Activated CD8-positive, alpha-beta T cell treated with anti-CD3 and anti-CD28 coated beads for 36 hours (primary cell): ENCODE measurements around the gene CTDSPL. TPM values are rescaled to one million over a fixed set of nuclear protein-coding genes. Genes with fewer than 3 reads are reported as not detected.

Experiments
- ATAC-seq: fragments of 200-7000 bp; cut with Tn5 transposase; one replicate; pipeline ENCODE4 v1.10.0; 2021; ENCODE audit warnings: mild to moderate bottlenecking, moderate library complexity
- CTCF ChIA-PET: fragments of 350-600 bp; sonication (Branson Sonifier 250); formaldehyde crosslinking; loops from one replicate; lab custom pipeline; 2021; ENCODE audit warnings: antibody characterized with exemption; lab: Charles Lee
- POLR2A ChIA-PET: fragments of 350-600 bp; sonication (Branson Sonifier 250); formaldehyde crosslinking; loops from one replicate; lab custom pipeline; 2021; ENCODE audit warnings: antibody characterized with exemption; lab: Charles Lee
- DNase-seq: peaks from one replicate; pipeline ENCODE4 v3.0.0-alpha.2; 2020
- H3K27ac Mint-ChIP-seq: one replicate; pipeline ENCODE4 v1.8.0; 2021; ENCODE audit warnings: mild to moderate bottlenecking, mixed read lengths
- H3K27me3 Mint-ChIP-seq: one replicate; pipeline ENCODE4 v1.8.0; 2021; ENCODE audit warnings: mixed read lengths
- H3K36me3 Mint-ChIP-seq: one replicate; pipeline ENCODE4 v1.8.0; 2021; ENCODE audit warnings: low read depth, mixed read lengths
- H3K4me1 Mint-ChIP-seq: one replicate; pipeline ENCODE4 v1.8.0; 2021; ENCODE audit warnings: low read depth, mixed read lengths
- H3K4me3 Mint-ChIP-seq: one replicate; pipeline ENCODE4 v1.8.0; 2021; ENCODE audit warnings: mild to moderate bottlenecking, moderate library complexity, mixed read lengths
- H3K9me3 Mint-ChIP-seq: one replicate; pipeline ENCODE4 v1.8.0; 2021; ENCODE audit warnings: mixed read lengths
- intact Hi-C: fragments of 100-400 bp; cut with micrococcal nuclease; formaldehyde crosslinking; loops from one replicate; pipeline ENCODE4 v1.10.0; 2022
- total RNA-seq, 2 experiments: library from RNA; stranded (reverse); gene quantifications; one replicate each; pipeline ENCODE4 v1.2.3, GENCODE V29; 2021
- TF ChIP-seq, protein P1 (sequence below): fragments of 200-600 bp; IDR thresholded peaks from one replicate; pipeline ENCODE4 v1.8.0; 2022; ENCODE audit warnings: antibody characterized with exemption, mild to moderate bottlenecking

The CTDSPL gene
- total RNA-seq, 2 experiments from 2014 or later = 1.2 to 1.7 TPM

DNA sequence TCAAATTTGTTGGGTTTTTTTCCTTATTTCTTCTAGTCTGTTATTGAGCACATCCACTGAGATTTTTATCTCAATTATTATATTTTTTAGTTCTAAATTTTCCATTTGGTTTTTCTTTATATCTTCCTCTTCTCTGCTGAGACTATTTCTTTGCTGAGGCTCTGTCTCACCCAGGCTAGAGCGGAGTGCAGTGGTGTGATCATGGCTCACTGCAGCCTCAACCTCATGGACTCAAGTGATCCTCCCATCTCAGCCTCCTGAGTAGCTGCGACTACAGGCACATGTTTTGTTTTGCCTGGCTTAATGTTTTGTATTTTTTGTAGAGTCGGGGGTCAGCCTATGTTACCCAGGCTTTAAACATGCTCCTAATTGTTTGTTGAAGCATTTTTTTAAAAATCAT lies 10.2 kb downstream of the CTDSPL start:
- intact Hi-C loops = no loop called here
- ChIA-PET POLR2A (no interaction called here), CTCF (interaction anchor here (0.9 to 6.4 kb wide), 2 partner anchors 16 to 96 kb away, joined by 6 to 21 read pairs; no protein-coding TSS in a partner anchor)
- ATAC-seq = no peak
- Mint-ChIP-seq H3K4me1 (no peaks in the 10 kb centered on the region), H3K9me3 (peaks cover 20% of the 10 kb centered on the region), H3K27ac (no peak overlapping the region), H3K4me3 (no peak overlapping the region), H3K27me3 (peaks cover 9% of the 10 kb centered on the region), H3K36me3 (peaks cover 10% of the 10 kb centered on the region)
- TF ChIP-seq, protein P1, sequence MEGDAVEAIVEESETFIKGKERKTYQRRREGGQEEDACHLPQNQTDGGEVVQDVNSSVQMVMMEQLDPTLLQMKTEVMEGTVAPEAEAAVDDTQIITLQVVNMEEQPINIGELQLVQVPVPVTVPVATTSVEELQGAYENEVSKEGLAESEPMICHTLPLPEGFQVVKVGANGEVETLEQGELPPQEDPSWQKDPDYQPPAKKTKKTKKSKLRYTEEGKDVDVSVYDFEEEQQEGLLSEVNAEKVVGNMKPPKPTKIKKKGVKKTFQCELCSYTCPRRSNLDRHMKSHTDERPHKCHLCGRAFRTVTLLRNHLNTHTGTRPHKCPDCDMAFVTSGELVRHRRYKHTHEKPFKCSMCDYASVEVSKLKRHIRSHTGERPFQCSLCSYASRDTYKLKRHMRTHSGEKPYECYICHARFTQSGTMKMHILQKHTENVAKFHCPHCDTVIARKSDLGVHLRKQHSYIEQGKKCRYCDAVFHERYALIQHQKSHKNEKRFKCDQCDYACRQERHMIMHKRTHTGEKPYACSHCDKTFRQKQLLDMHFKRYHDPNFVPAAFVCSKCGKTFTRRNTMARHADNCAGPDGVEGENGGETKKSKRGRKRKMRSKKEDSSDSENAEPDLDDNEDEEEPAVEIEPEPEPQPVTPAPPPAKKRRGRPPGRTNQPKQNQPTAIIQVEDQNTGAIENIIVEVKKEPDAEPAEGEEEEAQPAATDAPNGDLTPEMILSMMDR = no peak
- no peak for DNase-seq

DNA sequence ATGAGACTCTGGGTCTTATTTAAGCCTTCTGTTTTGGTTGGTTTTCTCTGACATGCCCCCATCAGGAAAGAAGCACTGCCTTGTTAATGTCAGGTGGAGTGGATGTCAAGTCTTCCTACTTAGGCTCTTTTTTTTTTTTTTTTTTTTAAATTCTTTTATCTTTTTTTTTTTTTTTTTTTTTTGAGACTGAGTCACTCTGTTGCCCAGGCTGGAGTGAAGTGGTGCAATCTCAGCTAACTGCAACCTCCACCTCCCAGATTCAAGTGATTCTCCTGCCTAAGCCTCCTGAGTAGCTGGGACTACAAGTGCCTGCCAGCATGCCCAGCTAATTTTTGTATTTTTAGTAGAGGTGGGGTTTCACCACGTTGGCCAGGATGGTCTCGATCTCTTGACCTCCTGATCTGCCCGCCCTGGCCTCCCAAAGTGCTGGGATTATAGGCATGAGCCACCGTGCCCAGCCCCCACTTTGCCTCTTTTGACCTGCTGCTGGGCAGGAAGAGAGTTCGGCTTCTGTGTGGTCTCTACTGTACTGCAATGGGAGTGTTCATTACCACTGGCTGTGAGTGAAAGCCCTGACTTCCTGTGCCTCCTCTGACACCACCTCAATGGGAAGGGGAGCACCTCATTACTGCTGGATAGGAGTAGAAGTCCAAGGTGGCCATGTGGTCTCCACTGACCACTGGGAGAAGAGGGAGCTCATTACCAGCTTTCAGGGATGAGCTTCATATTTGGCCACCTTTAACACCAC lies 10.9 kb downstream of the CTDSPL start:
- POLR2A ChIA-PET = no interaction called here
- H3K4me3 Mint-ChIP-seq = no peak overlapping the region

DNA sequence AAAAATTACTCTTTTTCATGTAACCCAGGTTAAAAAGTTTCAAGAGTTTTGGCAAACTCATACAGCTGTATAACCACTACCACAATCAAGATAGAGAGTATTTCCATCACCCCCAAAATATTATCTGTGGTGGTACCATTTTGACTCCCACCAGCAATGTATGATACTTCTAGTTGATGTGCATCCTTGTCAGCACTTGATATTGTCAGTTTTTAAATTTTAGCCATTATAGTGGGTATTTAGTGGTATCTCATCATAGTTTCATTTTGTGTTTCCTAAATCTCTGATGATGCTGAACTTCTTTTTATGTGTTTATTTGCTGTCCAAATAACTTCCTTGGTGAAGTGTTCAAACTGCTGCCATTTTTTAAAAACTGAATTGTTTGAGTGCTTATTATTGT lies 14.6 kb downstream of the CTDSPL start:
- H3K36me3 Mint-ChIP-seq = peaks cover 9% of the 10 kb centered on the region
- CTCF ChIA-PET = interaction anchor here (1.2 kb wide), 1 partner anchor 98 kb away, joined by 4 read pairs; no protein-coding TSS in a partner anchor
- POLR2A ChIA-PET = no interaction called here
- ATAC-seq = no peak
- H3K27me3 Mint-ChIP-seq = peaks cover 2% of the 10 kb centered on the region
- TF ChIP-seq, protein P1 = no peak
- peaks cover 16% of the 10 kb centered on the region for H3K9me3 Mint-ChIP-seq
- no peak overlapping the region for H3K27ac Mint-ChIP-seq
- intact Hi-C loops = no loop called here
- no peaks in the 10 kb centered on the region for H3K4me1 Mint-ChIP-seq
- H3K4me3 Mint-ChIP-seq = no peak overlapping the region
- DNase-seq = no peak

More for the DNA sequence above, 10.9 kb downstream of the CTDSPL start:
- peaks cover 10% of the 10 kb centered on the region for H3K36me3 Mint-ChIP-seq
- no peak overlapping the region for H3K27ac Mint-ChIP-seq
- H3K9me3 Mint-ChIP-seq = peaks cover 20% of the 10 kb centered on the region
- DNase-seq (no peak), ATAC-seq (no peak)
- TF ChIP-seq, protein P1 = no peak
- peaks cover 5% of the 10 kb centered on the region for H3K27me3 Mint-ChIP-seq
- intact Hi-C loops = no loop called here
- CTCF ChIA-PET = interaction anchor here (1.5 to 6.4 kb wide), 2 partner anchors 95 to 124 kb away, joined by 3 to 21 read pairs; no protein-coding TSS in a partner anchor
- H3K4me1 Mint-ChIP-seq = no peaks in the 10 kb centered on the region

DNA sequence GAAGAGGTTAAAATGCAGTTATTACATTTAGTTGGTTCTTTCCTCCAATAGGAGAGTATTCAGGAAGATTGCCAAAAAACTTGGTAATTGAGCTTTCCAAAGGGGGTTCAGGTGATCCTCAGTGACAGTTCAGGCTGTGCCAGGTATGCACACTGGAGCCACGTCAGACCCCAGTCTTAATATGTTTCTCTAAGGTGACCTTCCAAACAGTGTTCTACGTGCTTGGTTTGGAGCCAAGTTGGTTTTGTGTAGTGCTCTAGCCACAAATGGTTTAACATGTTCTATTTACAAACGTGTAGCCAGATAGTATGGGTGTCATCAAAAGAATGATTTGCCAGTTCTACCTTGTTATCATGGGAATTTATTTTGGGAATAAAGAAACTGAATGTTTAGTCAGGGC lies 21.0 kb downstream of the CTDSPL start:
- no peaks in the 10 kb centered on the region for H3K36me3 Mint-ChIP-seq
- ChIA-PET CTCF (no interaction called here), POLR2A (no interaction called here)
- H3K4me3 Mint-ChIP-seq = no peak overlapping the region
- no peak for ATAC-seq
- no peaks in the 10 kb centered on the region for H3K9me3 Mint-ChIP-seq
- DNase-seq = no peak
- no peaks in the 10 kb centered on the region for H3K27me3 Mint-ChIP-seq
- no peak overlapping the region for H3K27ac Mint-ChIP-seq
- intact Hi-C loops = no loop called here
- TF ChIP-seq, protein P1 = no peak
- H3K4me1 Mint-ChIP-seq = no peaks in the 10 kb centered on the region

DNA sequence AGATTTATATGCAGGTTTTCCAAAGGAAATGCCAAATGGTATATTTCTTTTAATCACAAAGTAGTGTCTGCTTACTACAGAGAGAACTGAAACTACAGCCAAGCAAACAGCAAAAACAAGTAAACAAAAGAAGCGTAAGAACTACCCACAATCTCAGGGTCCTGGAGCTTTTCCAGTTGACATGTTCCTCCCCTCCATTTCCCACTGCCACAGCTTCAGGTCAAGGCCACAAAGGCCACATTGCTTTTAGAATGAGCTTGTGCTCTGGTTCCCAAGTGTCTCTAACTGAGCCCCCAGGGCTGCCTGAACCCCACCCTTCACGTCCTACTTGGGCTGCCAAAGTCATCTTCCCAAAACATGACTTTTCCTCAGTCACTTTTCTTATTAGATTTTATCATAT lies 24.1 kb downstream of the CTDSPL start:
- TF ChIP-seq, protein P1 = no peak
- no peaks in the 10 kb centered on the region for H3K36me3 Mint-ChIP-seq
- ATAC-seq (no peak), DNase-seq (no peak)
- ChIA-PET CTCF (interaction anchor here (0.6 kb wide), 1 partner anchor 339 kb away, joined by 3 read pairs; no protein-coding TSS in a partner anchor), POLR2A (no interaction called here)
- no peaks in the 10 kb centered on the region for H3K27me3 Mint-ChIP-seq
- no peaks in the 10 kb centered on the region for H3K4me1 Mint-ChIP-seq
- no peaks in the 10 kb centered on the region for H3K9me3 Mint-ChIP-seq
- intact Hi-C loops = no loop called here
- no peak overlapping the region for H3K27ac Mint-ChIP-seq
- no peak overlapping the region for H3K4me3 Mint-ChIP-seq
